Measurements from ENCODE around the gene SMC1A.

DNA sequence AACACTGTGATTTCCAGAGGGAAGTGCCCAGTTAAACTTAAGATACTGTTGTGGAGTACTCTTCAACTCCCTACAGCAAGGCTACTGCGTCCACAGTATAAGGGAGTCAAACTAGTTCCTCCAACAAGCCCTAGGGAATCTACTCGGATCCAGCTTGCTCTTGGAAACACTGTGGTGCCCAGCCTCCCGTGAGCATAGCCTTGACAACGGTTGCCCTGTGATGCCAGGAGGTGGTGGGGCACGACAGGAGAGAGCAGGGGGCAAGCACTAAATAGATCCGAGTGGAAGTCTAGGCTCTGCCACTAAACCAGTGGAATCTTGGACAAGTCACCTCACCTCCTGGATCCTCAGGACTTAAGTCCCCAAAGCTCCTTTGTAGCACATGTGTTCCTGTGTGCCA lies 45.6 kb downstream of the SMC1A start:
- no peak for TF ChIP-seq POLR2AphosphoS5 (IDR thresholded peaks at IDR 0.05)
- TF ChIP-seq, protein P1, sequence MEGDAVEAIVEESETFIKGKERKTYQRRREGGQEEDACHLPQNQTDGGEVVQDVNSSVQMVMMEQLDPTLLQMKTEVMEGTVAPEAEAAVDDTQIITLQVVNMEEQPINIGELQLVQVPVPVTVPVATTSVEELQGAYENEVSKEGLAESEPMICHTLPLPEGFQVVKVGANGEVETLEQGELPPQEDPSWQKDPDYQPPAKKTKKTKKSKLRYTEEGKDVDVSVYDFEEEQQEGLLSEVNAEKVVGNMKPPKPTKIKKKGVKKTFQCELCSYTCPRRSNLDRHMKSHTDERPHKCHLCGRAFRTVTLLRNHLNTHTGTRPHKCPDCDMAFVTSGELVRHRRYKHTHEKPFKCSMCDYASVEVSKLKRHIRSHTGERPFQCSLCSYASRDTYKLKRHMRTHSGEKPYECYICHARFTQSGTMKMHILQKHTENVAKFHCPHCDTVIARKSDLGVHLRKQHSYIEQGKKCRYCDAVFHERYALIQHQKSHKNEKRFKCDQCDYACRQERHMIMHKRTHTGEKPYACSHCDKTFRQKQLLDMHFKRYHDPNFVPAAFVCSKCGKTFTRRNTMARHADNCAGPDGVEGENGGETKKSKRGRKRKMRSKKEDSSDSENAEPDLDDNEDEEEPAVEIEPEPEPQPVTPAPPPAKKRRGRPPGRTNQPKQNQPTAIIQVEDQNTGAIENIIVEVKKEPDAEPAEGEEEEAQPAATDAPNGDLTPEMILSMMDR (IDR thresholded peaks at IDR 0.05) = no peak
- no peak for TF ChIP-seq EP300 (IDR thresholded peaks at IDR 0.05)
- TF ChIP-seq POLR2A (IDR thresholded peaks at IDR 0.05) = no peak
